Glutamatergic neuron (in vitro differentiated cells): ENCODE results near the gene SEBOX. TPM values are rescaled to one million over a fixed set of nuclear protein-coding genes. Genes with fewer than 3 reads are reported as not detected.
A peak's percentile ranks its signal among the peaks of the same experiment; 100 is the strongest.
"Not testable (repeated sequence)": the region's sequence is repeated elsewhere in the genome, so short reads cannot be mapped to it uniquely, and the experiment has no call there.

Experiments
- DNase-seq: peaks from one replicate; pipeline ENCODE4 v3.0.0; 2022
- H3K27ac Mint-ChIP-seq: one replicate; pipeline ENCODE4 v1.8.0; 2020; ENCODE audit warnings: mild to moderate bottlenecking, mixed read lengths, inconsistent platforms; ENCODE audit not compliant: unreplicated experiment
- H3K27me3 Mint-ChIP-seq: one replicate; pipeline ENCODE4 v1.8.0; 2020; ENCODE audit warnings: mild to moderate bottlenecking, moderate library complexity, mixed read lengths, inconsistent platforms; ENCODE audit not compliant: unreplicated experiment
- H3K36me3 Mint-ChIP-seq: one replicate; pipeline ENCODE4 v1.8.0; 2020; ENCODE audit warnings: mild to moderate bottlenecking, mixed read lengths, inconsistent platforms; ENCODE audit not compliant: unreplicated experiment
- H3K4me1 Mint-ChIP-seq: one replicate; pipeline ENCODE4 v1.8.0; 2020; ENCODE audit warnings: mild to moderate bottlenecking, low read depth, mixed read lengths, inconsistent platforms; ENCODE audit not compliant: unreplicated experiment
- H3K4me3 Mint-ChIP-seq: one replicate; pipeline ENCODE4 v1.8.0; 2020; ENCODE audit warnings: mild to moderate bottlenecking, mixed read lengths, inconsistent platforms; ENCODE audit not compliant: unreplicated experiment
- H3K9me3 Mint-ChIP-seq: one replicate; pipeline ENCODE4 v1.8.0; 2020; ENCODE audit warnings: mild to moderate bottlenecking, moderate library complexity, mixed read lengths, inconsistent platforms; ENCODE audit not compliant: unreplicated experiment
- total RNA-seq: library from RNA; stranded (reverse); fragmentation: NEBNext Ultra II Directional; extraction: Animal tissue kit (Norgen Biotek cat#: 25700); gene quantifications from one replicate; pipeline ENCODE4 v1.2.1, GENCODE V29; 2021; ENCODE audit not compliant: unreplicated experiment
- TF ChIP-seq, protein P1 (sequence below): fragments of 200-600 bp; sonication (generic); IDR thresholded peaks from one replicate; pipeline ENCODE4 v1.5.0; 2021; ENCODE audit not compliant: partially characterized antibody, unreplicated experiment

Gene SEBOX
- total RNA-seq, 1 donor from 2014 or later, result not detected

DNA sequence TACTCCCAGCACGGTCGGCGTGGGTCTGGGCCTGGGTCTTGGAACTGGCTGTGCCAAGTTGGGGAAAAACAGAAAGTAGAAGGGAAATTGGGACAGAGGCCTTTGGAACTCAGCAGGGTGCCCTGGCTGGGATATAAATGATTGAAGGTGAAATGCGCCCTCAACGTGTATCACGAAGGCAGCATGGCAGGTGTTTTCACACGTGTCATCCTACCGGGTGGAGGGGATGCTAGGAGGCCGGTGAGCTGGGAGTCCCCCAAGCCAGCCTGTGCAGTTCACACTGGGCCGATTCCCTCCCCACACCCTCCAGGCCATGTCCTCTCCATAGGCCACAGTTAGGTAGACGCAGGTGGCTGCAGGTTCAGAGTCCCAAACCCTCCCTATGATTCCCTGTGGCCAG lies 23.5 kb downstream of the SEBOX start:
- no peak overlapping the region for H3K4me3 Mint-ChIP-seq
- peaks cover 5% of the 10 kb centered on the region for H3K4me1 Mint-ChIP-seq
- no peaks in the 10 kb centered on the region for H3K36me3 Mint-ChIP-seq
- no peak overlapping the region for H3K27ac Mint-ChIP-seq
- H3K9me3 Mint-ChIP-seq, result peaks cover 5% of the 10 kb centered on the region
- H3K27me3 Mint-ChIP-seq, result no peaks in the 10 kb centered on the region
- TF ChIP-seq, protein P1, sequence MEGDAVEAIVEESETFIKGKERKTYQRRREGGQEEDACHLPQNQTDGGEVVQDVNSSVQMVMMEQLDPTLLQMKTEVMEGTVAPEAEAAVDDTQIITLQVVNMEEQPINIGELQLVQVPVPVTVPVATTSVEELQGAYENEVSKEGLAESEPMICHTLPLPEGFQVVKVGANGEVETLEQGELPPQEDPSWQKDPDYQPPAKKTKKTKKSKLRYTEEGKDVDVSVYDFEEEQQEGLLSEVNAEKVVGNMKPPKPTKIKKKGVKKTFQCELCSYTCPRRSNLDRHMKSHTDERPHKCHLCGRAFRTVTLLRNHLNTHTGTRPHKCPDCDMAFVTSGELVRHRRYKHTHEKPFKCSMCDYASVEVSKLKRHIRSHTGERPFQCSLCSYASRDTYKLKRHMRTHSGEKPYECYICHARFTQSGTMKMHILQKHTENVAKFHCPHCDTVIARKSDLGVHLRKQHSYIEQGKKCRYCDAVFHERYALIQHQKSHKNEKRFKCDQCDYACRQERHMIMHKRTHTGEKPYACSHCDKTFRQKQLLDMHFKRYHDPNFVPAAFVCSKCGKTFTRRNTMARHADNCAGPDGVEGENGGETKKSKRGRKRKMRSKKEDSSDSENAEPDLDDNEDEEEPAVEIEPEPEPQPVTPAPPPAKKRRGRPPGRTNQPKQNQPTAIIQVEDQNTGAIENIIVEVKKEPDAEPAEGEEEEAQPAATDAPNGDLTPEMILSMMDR, result no peak
- DNase-seq, result no peak

DNA sequence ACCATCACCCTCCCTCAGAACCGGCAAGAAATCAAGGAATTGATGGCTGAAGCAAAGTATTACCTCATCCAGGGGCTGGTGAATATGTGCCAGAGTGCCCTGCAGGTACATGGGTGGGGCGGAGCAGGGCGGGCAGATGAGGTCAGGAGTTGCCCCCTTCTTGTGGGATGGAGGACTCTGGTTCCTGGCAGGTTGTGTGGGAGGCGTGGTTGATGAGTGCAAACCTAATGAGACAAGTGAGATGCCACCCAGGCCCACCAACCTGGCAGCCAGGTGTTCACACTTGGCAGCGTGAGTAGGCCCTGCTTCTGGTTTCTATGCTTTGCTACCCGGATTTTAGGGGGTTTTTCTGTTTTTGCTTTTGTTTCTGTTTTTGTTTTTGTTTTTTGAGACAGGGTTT lies 24.6 kb downstream of the SEBOX start:
- Mint-ChIP-seq H3K4me3 (no peak overlapping the region), H3K36me3 (no peaks in the 10 kb centered on the region), H3K27ac (no peak overlapping the region), H3K4me1 (peaks cover 5% of the 10 kb centered on the region), H3K9me3 (peaks cover 10% of the 10 kb centered on the region), H3K27me3 (peaks cover 5% of the 10 kb centered on the region)
- DNase-seq, result no peak
- TF ChIP-seq, protein P1, result no peak

DNA sequence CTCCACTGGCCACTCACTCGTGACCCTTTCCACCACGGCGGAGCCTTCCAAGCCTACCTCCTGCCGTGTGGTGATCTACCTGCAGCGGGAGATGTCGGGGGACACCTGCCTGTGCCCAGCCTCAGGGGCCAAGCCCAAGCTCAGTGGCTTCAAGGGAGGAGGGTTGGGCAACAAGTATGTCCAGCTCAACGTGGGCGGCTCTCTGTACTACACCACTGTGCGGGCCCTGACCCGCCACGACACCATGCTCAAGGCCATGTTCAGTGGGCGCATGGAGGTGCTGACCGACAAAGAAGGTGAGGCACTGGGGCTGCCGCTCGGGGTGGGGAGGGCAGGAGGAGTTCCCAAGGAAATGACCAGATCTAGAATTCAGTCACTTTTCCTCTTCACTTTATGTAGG lies 25.6 kb downstream of the SEBOX start:
- peaks cover 8% of the 10 kb centered on the region for H3K4me1 Mint-ChIP-seq
- TF ChIP-seq, protein P1, result no peak
- peak overlapping the region; percentile 12 for H3K27ac Mint-ChIP-seq
- peaks cover 15% of the 10 kb centered on the region for H3K9me3 Mint-ChIP-seq
- no peaks in the 10 kb centered on the region for H3K36me3 Mint-ChIP-seq
- H3K27me3 Mint-ChIP-seq, result peaks cover 10% of the 10 kb centered on the region
- no peak for DNase-seq
- peak overlapping the region; percentile 20 for H3K4me3 Mint-ChIP-seq

DNA sequence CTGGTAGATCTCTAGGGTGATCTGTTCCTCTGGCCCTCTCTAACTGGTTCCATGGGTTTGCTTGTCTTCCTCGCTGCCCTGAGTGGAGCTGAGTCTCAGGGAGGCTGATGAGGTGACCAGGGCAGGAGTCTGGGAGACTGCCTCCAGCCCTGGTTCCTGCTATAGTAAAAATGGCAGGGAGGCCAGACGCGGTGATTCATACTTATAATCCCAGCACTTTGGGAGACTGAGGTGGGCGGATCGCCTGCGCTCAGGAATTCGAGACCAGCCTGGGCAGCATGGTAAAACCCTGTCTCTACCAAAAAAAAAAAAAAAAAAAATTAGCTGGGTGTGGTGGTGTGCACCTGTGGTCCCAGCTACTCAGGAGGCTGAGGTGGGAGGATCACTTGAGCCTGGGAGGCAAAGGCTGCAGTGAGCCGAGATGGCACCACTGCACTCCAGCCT lies 26.2 kb downstream of the SEBOX start:
- H3K36me3 Mint-ChIP-seq, DNase-seq: not testable (repeated sequence)
- Mint-ChIP-seq H3K4me3 (peak overlapping the region; percentile 46), H3K4me1 (peaks cover 13% of the 10 kb centered on the region), H3K27ac (peak overlapping the region; percentile 50), H3K9me3 (peaks cover 20% of the 10 kb centered on the region), H3K27me3 (peaks cover 12% of the 10 kb centered on the region)

DNA sequence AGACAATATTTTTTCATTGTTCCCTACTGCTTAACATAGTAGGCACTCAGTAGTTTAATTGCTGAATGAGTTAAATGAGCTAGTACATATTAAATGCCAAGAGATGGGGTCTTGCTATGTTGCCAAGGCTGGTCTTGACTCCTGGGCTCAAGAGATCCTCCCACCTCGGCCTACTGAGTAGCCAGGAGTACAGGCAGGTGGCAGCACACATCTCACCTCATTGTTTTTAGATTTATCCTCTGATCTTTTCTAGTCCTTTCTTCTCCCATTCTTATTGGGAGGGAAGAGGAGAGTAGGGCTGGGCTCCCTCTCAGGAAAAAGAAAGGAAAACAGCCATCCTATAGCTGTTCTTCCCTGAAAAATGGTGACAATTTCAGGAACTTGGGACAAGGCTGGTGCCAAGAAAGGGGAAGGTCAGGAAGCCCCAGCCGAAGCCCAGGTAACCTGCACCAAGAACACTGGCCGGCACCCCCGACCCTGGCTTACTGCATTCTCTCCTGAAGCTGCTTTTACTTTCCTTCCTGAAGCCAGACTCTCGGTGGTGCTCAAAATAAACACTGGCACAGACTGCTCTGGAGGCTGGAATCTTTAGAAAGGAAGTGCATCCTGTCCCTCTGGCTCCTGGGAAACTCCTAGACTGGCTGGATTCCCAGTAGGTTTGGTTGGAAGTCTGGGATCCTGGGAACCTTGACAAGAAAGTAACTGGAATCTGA lies 26.8 kb downstream of the SEBOX start:
- Mint-ChIP-seq H3K27me3 (peaks cover 12% of the 10 kb centered on the region), H3K9me3 (peaks cover 20% of the 10 kb centered on the region), H3K4me3 (peak overlapping the region; percentile 99), H3K4me1 (peaks cover 14% of the 10 kb centered on the region), H3K27ac (peak overlapping the region; percentile 64), H3K36me3 (no peaks in the 10 kb centered on the region)
- TF ChIP-seq, protein P1, result no peak
- DNase-seq, result no peak
